Astrocyte (in vitro differentiated cells and primary cell): ENCODE results near the gene ATP13A1. TPM values are rescaled to one million over a fixed set of nuclear protein-coding genes. Genes with fewer than 3 reads are reported as not detected.
"Not testable (repeated sequence)": the region's sequence is repeated elsewhere in the genome, so short reads cannot be mapped to it uniquely, and the experiment has no call there.

Experiments
- DNase-seq: peaks from one replicate; pipeline ENCODE4 v3.0.0-alpha.2; 2010; ENCODE audit warnings: low read depth
- FAIRE-seq: peaks from 2 replicates; lab custom pipeline; 2011; peaks lifted over from hg19 to GRCh38; lab: Jason Lieb, UNC
- H2AFZ ChIP-seq: 2 replicates; pipeline ENCODE4 v1.6.0; 2012; ENCODE audit warnings: low read depth, low read length, inconsistent platforms
- H3K27ac ChIP-seq: 2 replicates; pipeline ENCODE4 v1.5.1; 2011; ENCODE audit warnings: low read depth, low read length, inconsistent platforms
- H3K27me3 ChIP-seq: 2 replicates; pipeline ENCODE4 v1.6.0; 2011; ENCODE audit warnings: low read length, inconsistent platforms; ENCODE audit not compliant: insufficient read depth
- H3K36me3 ChIP-seq: 2 replicates; pipeline ENCODE4 v1.5.1; 2011; ENCODE audit warnings: low read length, inconsistent platforms; ENCODE audit not compliant: insufficient read depth
- H3K4me1 ChIP-seq: 2 replicates; pipeline ENCODE4 v1.5.1; 2011; ENCODE audit warnings: low read length, inconsistent platforms; ENCODE audit not compliant: insufficient read depth
- H3K4me2 ChIP-seq: 2 replicates; pipeline ENCODE4 v1.6.0; 2012; ENCODE audit warnings: low read length, inconsistent platforms
- H3K4me3 ChIP-seq: 2 replicates; pipeline ENCODE4 v1.5.1; 2011; ENCODE audit warnings: low read depth, mild to moderate bottlenecking, low read length, inconsistent platforms; ENCODE audit not compliant: insufficient read depth
- H3K79me2 ChIP-seq: 2 replicates; pipeline ENCODE4 v1.6.0; 2012; ENCODE audit warnings: mild to moderate bottlenecking, low read length, inconsistent platforms; ENCODE audit not compliant: insufficient read depth
- H3K9ac ChIP-seq: 2 replicates; pipeline ENCODE4 v1.6.0; 2012; ENCODE audit warnings: mild to moderate bottlenecking, low read length, inconsistent platforms
- H3K9me3 ChIP-seq: 2 replicates; pipeline ENCODE4 v1.5.1; 2012; ENCODE audit warnings: low read depth, mild to moderate bottlenecking, low read length, inconsistent platforms; ENCODE audit not compliant: insufficient read depth
- H4K20me1 ChIP-seq: 2 replicates; pipeline ENCODE4 v1.6.0; 2012; ENCODE audit warnings: low read length, inconsistent platforms; ENCODE audit not compliant: insufficient read depth
- H3K27ac Mint-ChIP-seq: one replicate; pipeline ENCODE4 v1.8.0; 2021; ENCODE audit warnings: mild to moderate bottlenecking, mixed read lengths; ENCODE audit not compliant: unreplicated experiment
- H3K27me3 Mint-ChIP-seq: one replicate; pipeline ENCODE4 v1.8.0; 2021; ENCODE audit warnings: low read depth, mixed read lengths; ENCODE audit not compliant: unreplicated experiment
- H3K36me3 Mint-ChIP-seq: one replicate; pipeline ENCODE4 v1.8.0; 2021; ENCODE audit warnings: low read depth, mixed read lengths; ENCODE audit not compliant: unreplicated experiment
- H3K4me1 Mint-ChIP-seq: one replicate; pipeline ENCODE4 v1.8.0; 2021; ENCODE audit warnings: low read depth, mixed read lengths; ENCODE audit not compliant: unreplicated experiment
- H3K4me3 Mint-ChIP-seq: one replicate; pipeline ENCODE4 v1.8.0; 2021; ENCODE audit warnings: mild to moderate bottlenecking, moderate library complexity, mixed read lengths; ENCODE audit not compliant: unreplicated experiment
- H3K9me3 Mint-ChIP-seq: one replicate; pipeline ENCODE4 v1.8.0; 2021; ENCODE audit warnings: mild to moderate bottlenecking, mixed read lengths; ENCODE audit not compliant: unreplicated experiment
- CTCF ChIP-seq: IDR thresholded peaks from 2 replicates; pipeline ENCODE4 v1.5.1; 2011; ENCODE audit warnings: low read depth, mild to moderate bottlenecking, inconsistent platforms, low read length, moderate library complexity; ENCODE audit not compliant: insufficient read depth
- EZH2 ChIP-seq: IDR thresholded peaks from 2 replicates; pipeline ENCODE4 v1.6.1; 2012; ENCODE audit warnings: mild to moderate bottlenecking, low read length, inconsistent platforms; ENCODE audit not compliant: insufficient read depth
- total RNA-seq: library from RNA; stranded (reverse); gene quantifications from 2 replicates; pipeline ENCODE4 v1.2.1, GENCODE V29; 2021

ATP13A1 gene
- total RNA-seq, 1 donor from 2014 or later: 65.2 TPM

DNA sequence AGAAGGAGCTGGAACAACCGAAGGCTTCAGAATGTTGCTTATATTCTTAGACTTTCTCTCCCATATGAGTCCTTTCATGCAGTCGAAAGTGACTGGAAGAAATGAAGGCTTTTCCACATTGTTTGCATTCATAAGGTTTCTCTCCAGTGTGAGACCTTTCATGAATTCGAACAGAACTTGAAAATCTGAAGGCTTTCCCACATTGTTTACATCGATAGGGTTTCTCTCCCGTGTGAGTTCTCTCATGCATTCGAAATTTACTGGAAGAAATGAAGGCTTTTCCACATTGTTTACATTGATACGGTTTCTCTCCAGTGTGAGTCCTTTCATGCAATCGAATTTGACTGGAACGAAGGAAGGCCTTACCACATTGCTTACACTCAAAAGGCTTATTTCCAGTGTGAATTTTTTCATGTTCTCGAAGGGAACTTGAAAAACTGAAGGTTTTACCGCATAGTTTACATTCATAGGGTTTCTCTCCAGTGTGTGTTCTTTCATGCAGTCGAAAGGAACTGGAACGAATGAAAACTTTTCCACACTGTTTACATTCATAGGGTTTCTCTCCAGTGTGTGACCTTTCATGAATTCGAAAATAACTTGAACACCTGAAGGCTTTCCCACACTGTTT lies 47.9 kb upstream of the ATP13A1 start:
- peaks cover 81% of the 10 kb centered on the region for H3K9me3 Mint-ChIP-seq

DNA sequence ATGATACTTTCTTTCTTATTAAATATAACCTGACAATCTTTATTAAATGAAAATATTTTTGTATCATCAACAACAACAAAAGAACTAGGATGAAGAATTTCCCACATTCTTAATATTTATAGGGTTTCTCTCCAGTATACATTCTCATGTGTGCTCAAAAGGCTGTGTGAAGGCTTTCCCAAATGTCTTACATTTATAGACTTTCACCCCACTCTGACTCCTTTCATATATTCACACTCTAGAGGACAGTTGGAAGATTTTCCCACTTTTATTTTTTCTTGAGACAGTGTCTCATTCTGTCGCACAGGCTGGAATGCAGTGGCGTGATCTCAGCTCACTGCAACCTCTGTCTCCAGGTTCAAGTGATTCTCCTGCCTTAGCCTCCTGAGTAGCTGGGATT lies 47.0 kb upstream of the ATP13A1 start:
- Histone ChIP-seq H3K36me3 (peaks cover 21% of the 10 kb centered on the region), H3K4me1 (no peaks in the 10 kb centered on the region), H3K27ac (no peak overlapping the region), H3K9me3 (peaks cover 85% of the 10 kb centered on the region), H3K79me2 (no peaks in the 10 kb centered on the region), H3K4me3 (no peak overlapping the region), H3K4me2 (no peak overlapping the region), H3K27me3 (no peaks in the 10 kb centered on the region), H4K20me1 (no peaks in the 10 kb centered on the region), H3K9ac (no peak overlapping the region), H2AFZ (no peak overlapping the region)
- Mint-ChIP-seq H3K4me3 (no peak overlapping the region), H3K4me1 (no peaks in the 10 kb centered on the region), H3K9me3 (peaks cover 81% of the 10 kb centered on the region), H3K27ac (no peak overlapping the region), H3K36me3 (peaks cover 83% of the 10 kb centered on the region), H3K27me3 (no peaks in the 10 kb centered on the region)
- DNase-seq (no peak), FAIRE-seq (no peak)
- TF ChIP-seq CTCF: no peak
- TF ChIP-seq EZH2: no peak

More for the DNA sequence above, 47.9 kb upstream of the ATP13A1 start:
- H3K27ac ChIP-seq: no peak overlapping the region
- H3K4me2 ChIP-seq: no peak overlapping the region
- Mint-ChIP-seq H3K36me3 (peaks cover 83% of the 10 kb centered on the region), H3K4me1 (no peaks in the 10 kb centered on the region), H3K27me3 (no peaks in the 10 kb centered on the region), H3K27ac (no peak overlapping the region), H3K4me3 (no peak overlapping the region)
- H3K9me3 ChIP-seq: peaks cover 87% of the 10 kb centered on the region
- DNase-seq (no peak), FAIRE-seq (no peak)
- H2AFZ ChIP-seq: no peak overlapping the region
- H3K27me3 ChIP-seq: no peaks in the 10 kb centered on the region
- H3K79me2 ChIP-seq: peaks cover 3% of the 10 kb centered on the region
- peaks cover 21% of the 10 kb centered on the region for H3K36me3 ChIP-seq
- no peaks in the 10 kb centered on the region for H4K20me1 ChIP-seq
- no peak overlapping the region for H3K4me3 ChIP-seq
- no peak overlapping the region for H3K9ac ChIP-seq
- H3K4me1 ChIP-seq: no peaks in the 10 kb centered on the region
- TF ChIP-seq CTCF: no peak
- no peak for TF ChIP-seq EZH2

- no peak for DNase-seq
- no peak overlapping the region for H3K27ac ChIP-seq
- H3K9me3 ChIP-seq: peaks cover 47% of the 10 kb centered on the region
- no peak overlapping the region for H3K4me2 ChIP-seq
- TF ChIP-seq EZH2: no peak
- no peaks in the 10 kb centered on the region for H4K20me1 ChIP-seq
- FAIRE-seq: no peak
- H3K9ac ChIP-seq: no peak overlapping the region
- no peaks in the 10 kb centered on the region for H3K79me2 ChIP-seq
- Mint-ChIP-seq H3K9me3 (peaks cover 73% of the 10 kb centered on the region), H3K27ac (no peak overlapping the region), H3K27me3 (no peaks in the 10 kb centered on the region), H3K4me1 (no peaks in the 10 kb centered on the region), H3K36me3 (peaks cover 53% of the 10 kb centered on the region), H3K4me3 (peak overlapping the region; percentile 27)
- no peaks in the 10 kb centered on the region for H3K4me1 ChIP-seq
- no peak overlapping the region for H3K4me3 ChIP-seq
- no peaks in the 10 kb centered on the region for H3K27me3 ChIP-seq
- no peak overlapping the region for H2AFZ ChIP-seq
- H3K36me3 ChIP-seq: peaks cover 2% of the 10 kb centered on the region
These were observed 41.4 kb upstream of the ATP13A1 start for GRCh38 chr19:19704836-19705235.

GRCh38 chr19:19700493-19700892 lies 37.0 kb upstream of the ATP13A1 start:
- H3K4me1 Mint-ChIP-seq, H3K27ac ChIP-seq, H3K27me3 Mint-ChIP-seq, FAIRE-seq, DNase-seq, H2AFZ ChIP-seq, H3K79me2 ChIP-seq, H3K4me3 ChIP-seq, H3K36me3 ChIP-seq, H3K27me3 ChIP-seq, H3K4me2 ChIP-seq, H3K4me1 ChIP-seq, H3K9ac ChIP-seq, H3K4me3 Mint-ChIP-seq, H4K20me1 ChIP-seq, H3K27ac Mint-ChIP-seq: not testable (repeated sequence)
- Mint-ChIP-seq H3K9me3 (peaks cover 49% of the 10 kb centered on the region), H3K36me3 (peaks cover 22% of the 10 kb centered on the region)
- H3K9me3 ChIP-seq: peaks cover 13% of the 10 kb centered on the region
